CD14-positive monocyte (primary cell): ENCODE measurements around the gene MFNG. TPM values are rescaled to one million over a fixed set of nuclear protein-coding genes. Genes with fewer than 3 reads are reported as not detected.

Source experiments
- DNase-seq, 3 donors: peaks; one replicate each; pipeline ENCODE4 v3.0.0-alpha.2; 2011 to 2022
- H2AFZ ChIP-seq: 2 replicates; pipeline ENCODE4 v1.6.0; 2012; ENCODE audit warnings: mild to moderate bottlenecking, low read depth, low read length, inconsistent platforms; ENCODE audit not compliant: insufficient read depth, poor library complexity, severe bottlenecking
- H3K27ac ChIP-seq, 2 donors: 1 replicate in 1 of 2; 2 replicates in 1 of 2; pipeline ENCODE4 v1.5.1; 2012 to 2013; ENCODE audit warnings: low read length in 2 of 2, control low read depth in 1 of 2, inconsistent platforms in 1 of 2, low read depth in 1 of 2, mild to moderate bottlenecking in 1 of 2
- H3K27me3 ChIP-seq, 2 donors: one replicate each; pipeline versions ENCODE4 v1.6.0 to v1.6.1; 2011 to 2013; ENCODE audit warnings: low read length in 2 of 2; ENCODE audit not compliant: control insufficient read depth in 2 of 2, insufficient read depth in 2 of 2
- H3K36me3 ChIP-seq, 2 donors: replicated peaks in 1 of 2; 1 replicate in 1 of 2; 2 replicates in 1 of 2; pipeline versions ENCODE4 v1.5.1 to v1.6.1; 2012 to 2013; ENCODE audit warnings: low read length in 2 of 2, control low read depth in 1 of 2, inconsistent platforms in 1 of 2, mild to moderate bottlenecking in 1 of 2; ENCODE audit not compliant: insufficient read depth in 2 of 2, control insufficient read depth in 1 of 2
- H3K4me1 ChIP-seq, 2 donors: 1 replicate in 1 of 2; 2 replicates in 1 of 2; pipeline versions ENCODE4 v1.5.1 to v1.6.1; 2012 to 2013; ENCODE audit warnings: low read length in 2 of 2, control low read depth in 1 of 2, inconsistent platforms in 1 of 2, mild to moderate bottlenecking in 1 of 2, moderate library complexity in 1 of 2; ENCODE audit not compliant: insufficient read depth in 2 of 2, control insufficient read depth in 1 of 2
- H3K4me2 ChIP-seq: replicated peaks from 2 replicates; pipeline ENCODE3; 2012; ENCODE audit warnings: low read length, moderate library complexity, mild to moderate bottlenecking; ENCODE audit not compliant: poor library complexity, severe bottlenecking; ENCODE audit errors: extremely low read depth
- H3K4me3 ChIP-seq, 3 experiments: fragments of 200-600 bp in 1 of 3; sonication (generic) in 1 of 3; replicated peaks in 1 of 3; 1 replicate in 2 of 3; 2 replicates in 1 of 3; pipeline ENCODE4 v1.5.1; 2011 to 2013; ENCODE audit warnings: low read length in 3 of 3, mild to moderate bottlenecking in 3 of 3, control low read depth in 2 of 3, low read depth in 2 of 3, inconsistent platforms in 1 of 3, moderate library complexity in 1 of 3
- H3K79me2 ChIP-seq: 2 replicates; pipeline ENCODE4 v1.6.0; 2012; ENCODE audit warnings: mild to moderate bottlenecking, control low read depth, inconsistent platforms, low read length, moderate library complexity; ENCODE audit not compliant: insufficient read depth
- H3K9ac ChIP-seq: 2 replicates; pipeline ENCODE4 v1.6.0; 2017; ENCODE audit warnings: low read length, mild to moderate bottlenecking; ENCODE audit not compliant: insufficient read depth, poor library complexity, severe bottlenecking
- H3K9me3 ChIP-seq, 2 donors: replicated peaks in 1 of 2; 1 replicate in 1 of 2; 2 replicates in 1 of 2; pipeline versions ENCODE4 v1.5.1 to v1.6.1; 2012 to 2013; ENCODE audit warnings: low read length in 2 of 2, control low read depth in 1 of 2; ENCODE audit not compliant: control insufficient read depth in 1 of 2, insufficient read depth in 1 of 2
- H4K20me1 ChIP-seq: 2 replicates; pipeline ENCODE4 v1.6.0; 2012; ENCODE audit warnings: mild to moderate bottlenecking, low read length, control low read depth, moderate library complexity; ENCODE audit not compliant: insufficient read depth
- H3K27ac Mint-ChIP-seq, 7 donors: one replicate each; pipeline ENCODE4 v1.8.0; 2020; ENCODE audit warnings: mild to moderate bottlenecking in 7 of 7, mixed read lengths in 7 of 7, moderate library complexity in 6 of 7, inconsistent platforms in 2 of 7
- H3K27me3 Mint-ChIP-seq, 3 donors: one replicate each; pipeline ENCODE4 v1.8.0; 2021 to 2022; ENCODE audit warnings: low read depth in 3 of 3, mild to moderate bottlenecking in 3 of 3, mixed read lengths in 3 of 3, moderate library complexity in 3 of 3, inconsistent platforms in 1 of 3
- H3K36me3 Mint-ChIP-seq, 2 donors: one replicate each; pipeline ENCODE4 v1.8.0; 2020; ENCODE audit warnings: mixed read lengths in 2 of 2, inconsistent platforms in 1 of 2, mild to moderate bottlenecking in 1 of 2
- H3K4me1 Mint-ChIP-seq: one replicate; pipeline ENCODE4 v1.8.0; 2020; ENCODE audit warnings: mild to moderate bottlenecking, mixed read lengths
- H3K4me3 Mint-ChIP-seq, 2 donors: one replicate each; pipeline ENCODE4 v1.8.0; 2020; ENCODE audit warnings: mild to moderate bottlenecking in 2 of 2, mixed read lengths in 2 of 2, moderate library complexity in 1 of 2
- H3K9me3 Mint-ChIP-seq, 7 donors: one replicate each; pipeline ENCODE4 v1.8.0; 2020 to 2022; ENCODE audit warnings: mixed read lengths in 7 of 7, mild to moderate bottlenecking in 6 of 7, moderate library complexity in 6 of 7, inconsistent platforms in 2 of 7
- WGBS: methylation state at CpG from one replicate; pipeline ENCODE4 v1.1.5; 2013; ENCODE audit warnings: missing lambda C conversion rate; ENCODE audit not compliant: insufficient coverage; 5-methylcytosine and 5-hydroxymethylcytosine counted together
- intact Hi-C, 2 donors: fragments of 100-400 bp; cut with micrococcal nuclease; formaldehyde crosslinking; loops; one replicate each; pipeline versions ENCODE4 v1.15.0 to v1.15.1; 2023
- polyA plus RNA-seq, 3 donors: library from polyadenylated mRNA; depleted of rRNA in 1 of 3; unstranded in 2 of 3; stranded (reverse) in 1 of 3; fragments of 300-500 nt in 2 of 3; fragments of >200 nt in 1 of 3; fragmentation: Illumina TruSeq in 2 of 3; gene quantifications; 1 replicate in 2 of 3; 2 replicates in 1 of 3; pipeline ENCODE4 v1.2.3, GENCODE V29; 2012 to 2021
- TF ChIP-seq, protein P1 (sequence below): fragments of 200-600 bp; IDR thresholded peaks from one replicate; pipeline ENCODE4 v1.8.0; 2022; ENCODE audit warnings: antibody characterized with exemption, mild to moderate bottlenecking

The MFNG gene
- polyA plus RNA-seq, 3 donors: 84.1 to 196 (median 181) TPM

DNA sequence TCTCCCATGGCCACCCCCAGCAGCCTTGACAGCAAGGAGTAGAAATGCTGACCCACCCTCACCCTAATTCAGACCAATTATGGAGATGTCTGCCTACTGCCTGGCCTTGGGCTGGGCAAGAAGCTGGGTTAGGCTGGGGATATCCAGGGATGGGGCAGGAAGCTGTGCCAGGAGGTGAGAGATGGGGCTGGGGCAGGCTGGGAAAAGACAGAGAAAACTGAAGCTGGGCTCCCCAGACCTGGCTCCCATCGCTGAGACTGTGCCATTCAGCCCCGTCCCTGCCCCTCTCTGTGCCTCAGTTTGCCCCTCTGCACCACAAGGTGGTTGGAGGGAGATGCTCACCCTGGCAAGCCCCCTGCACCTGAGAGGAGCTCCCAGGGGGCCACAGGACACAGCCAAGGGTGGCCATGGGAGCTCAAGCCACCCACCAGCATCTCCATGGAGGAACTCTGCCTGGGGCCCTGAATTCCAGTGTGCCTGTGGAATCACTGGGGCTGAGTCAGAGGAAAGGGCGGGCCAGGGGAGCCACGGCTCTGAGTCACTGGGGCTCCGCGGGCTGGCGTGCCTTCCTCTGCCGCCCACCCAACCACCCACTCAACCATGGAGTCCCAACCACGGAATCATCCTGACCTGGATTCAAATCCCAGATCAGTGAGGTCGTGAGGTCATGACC is 39.0 kb upstream of the MFNG start:
- Histone ChIP-seq H3K36me3 (no peaks in the 10 kb centered on the region), H3K4me2 (no peak overlapping the region), H3K79me2 (no peaks in the 10 kb centered on the region), H2AFZ (no peak overlapping the region), H3K9ac (no peak overlapping the region), H3K9me3 (peaks cover 0 to under 1% of the 10 kb centered on the region in 2 donors), H3K27me3 (peaks cover under 1 to 17% of the 10 kb centered on the region in 2 donors), H3K4me3 (no peak overlapping the region), H3K27ac (no peak overlapping the region), H3K4me1 (peaks cover 0 to 7% of the 10 kb centered on the region in 2 donors), H4K20me1 (no peaks in the 10 kb centered on the region)
- Mint-ChIP-seq H3K27me3 (peaks cover 25 to 31% (median 27%) of the 10 kb centered on the region in 3 donors), H3K27ac (peak overlapping the region in 1 of 7 donors; percentile 45), H3K36me3 (no peaks in the 10 kb centered on the region), H3K9me3 (peaks cover 0 to 4% (median 0%) of the 10 kb centered on the region in 7 donors), H3K4me3 (no peak overlapping the region), H3K4me1 (peaks cover 12% of the 10 kb centered on the region)
- 47% methylated on average over 8 of the region's 10 CpGs for WGBS
- TF ChIP-seq, protein P1, sequence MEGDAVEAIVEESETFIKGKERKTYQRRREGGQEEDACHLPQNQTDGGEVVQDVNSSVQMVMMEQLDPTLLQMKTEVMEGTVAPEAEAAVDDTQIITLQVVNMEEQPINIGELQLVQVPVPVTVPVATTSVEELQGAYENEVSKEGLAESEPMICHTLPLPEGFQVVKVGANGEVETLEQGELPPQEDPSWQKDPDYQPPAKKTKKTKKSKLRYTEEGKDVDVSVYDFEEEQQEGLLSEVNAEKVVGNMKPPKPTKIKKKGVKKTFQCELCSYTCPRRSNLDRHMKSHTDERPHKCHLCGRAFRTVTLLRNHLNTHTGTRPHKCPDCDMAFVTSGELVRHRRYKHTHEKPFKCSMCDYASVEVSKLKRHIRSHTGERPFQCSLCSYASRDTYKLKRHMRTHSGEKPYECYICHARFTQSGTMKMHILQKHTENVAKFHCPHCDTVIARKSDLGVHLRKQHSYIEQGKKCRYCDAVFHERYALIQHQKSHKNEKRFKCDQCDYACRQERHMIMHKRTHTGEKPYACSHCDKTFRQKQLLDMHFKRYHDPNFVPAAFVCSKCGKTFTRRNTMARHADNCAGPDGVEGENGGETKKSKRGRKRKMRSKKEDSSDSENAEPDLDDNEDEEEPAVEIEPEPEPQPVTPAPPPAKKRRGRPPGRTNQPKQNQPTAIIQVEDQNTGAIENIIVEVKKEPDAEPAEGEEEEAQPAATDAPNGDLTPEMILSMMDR: no peak
- intact Hi-C loops: no loop called here
- DNase-seq: peak in 2 of 3 donors; percentile 32 to 68

DNA sequence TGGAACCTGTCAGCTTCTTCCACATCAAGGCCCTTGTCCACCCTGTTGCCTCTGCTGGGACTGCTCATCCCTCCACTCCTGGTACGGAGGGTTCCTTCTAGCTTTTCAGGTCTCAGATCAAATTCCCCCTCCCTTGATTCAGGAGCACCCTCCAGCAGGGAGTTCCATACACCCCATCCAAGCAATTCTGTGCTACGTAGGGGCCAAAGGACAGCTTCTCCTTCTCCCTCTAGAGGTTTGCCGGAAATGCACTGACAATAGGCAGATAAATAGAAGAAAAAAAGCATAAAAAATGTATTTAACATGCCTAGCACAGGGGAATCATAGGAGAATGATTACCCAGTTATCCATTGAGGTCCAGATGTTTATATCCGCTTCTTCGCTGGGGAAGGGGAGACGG is 36.3 kb upstream of the MFNG start:
- Mint-ChIP-seq H3K4me3 (no peak overlapping the region), H3K9me3 (peaks cover 0 to 12% (median 3%) of the 10 kb centered on the region in 7 donors), H3K4me1 (peaks cover 14% of the 10 kb centered on the region), H3K27ac (no peak overlapping the region), H3K36me3 (peaks cover 0 to 2% of the 10 kb centered on the region in 2 donors), H3K27me3 (peaks cover 38 to 53% (median 50%) of the 10 kb centered on the region in 3 donors)
- Histone ChIP-seq H2AFZ (no peak overlapping the region), H3K4me1 (peaks cover 4 to 19% of the 10 kb centered on the region in 2 donors), H3K27me3 (peaks cover 16 to 38% of the 10 kb centered on the region in 2 donors), H3K27ac (no peak overlapping the region), H3K79me2 (no peaks in the 10 kb centered on the region), H4K20me1 (no peaks in the 10 kb centered on the region), H3K9me3 (peaks cover 0 to 6% of the 10 kb centered on the region in 2 donors), H3K9ac (no peak overlapping the region), H3K4me3 (no peak overlapping the region), H3K36me3 (no peaks in the 10 kb centered on the region), H3K4me2 (no peak overlapping the region)
- intact Hi-C loops: no loop called here
- 100% methylated on average over 4 of the region's 6 CpGs for WGBS
- TF ChIP-seq, protein P1: no peak
- no peak for DNase-seq
